OCI-LY3 (cell line): ENCODE data around the gene NCF4.

Experiments
- EZH2phosphoT487 ChIP-seq: fragments of 200-600 bp; shearing (Covaris generic); IDR thresholded peaks from 2 replicates; pipeline ENCODE4 v1.6.1; 2018; ENCODE audit warnings: antibody characterized with exemption, mixed run types, low read depth
- TF ChIP-seq, protein P1 (sequence below): fragments of 200-600, 300-600 bp; sonication (generic); IDR thresholded peaks from 2 replicates; pipeline ENCODE4 v1.5.1; 2014; ENCODE audit warnings: antibody characterized with exemption, low read length, low read depth

DNA sequence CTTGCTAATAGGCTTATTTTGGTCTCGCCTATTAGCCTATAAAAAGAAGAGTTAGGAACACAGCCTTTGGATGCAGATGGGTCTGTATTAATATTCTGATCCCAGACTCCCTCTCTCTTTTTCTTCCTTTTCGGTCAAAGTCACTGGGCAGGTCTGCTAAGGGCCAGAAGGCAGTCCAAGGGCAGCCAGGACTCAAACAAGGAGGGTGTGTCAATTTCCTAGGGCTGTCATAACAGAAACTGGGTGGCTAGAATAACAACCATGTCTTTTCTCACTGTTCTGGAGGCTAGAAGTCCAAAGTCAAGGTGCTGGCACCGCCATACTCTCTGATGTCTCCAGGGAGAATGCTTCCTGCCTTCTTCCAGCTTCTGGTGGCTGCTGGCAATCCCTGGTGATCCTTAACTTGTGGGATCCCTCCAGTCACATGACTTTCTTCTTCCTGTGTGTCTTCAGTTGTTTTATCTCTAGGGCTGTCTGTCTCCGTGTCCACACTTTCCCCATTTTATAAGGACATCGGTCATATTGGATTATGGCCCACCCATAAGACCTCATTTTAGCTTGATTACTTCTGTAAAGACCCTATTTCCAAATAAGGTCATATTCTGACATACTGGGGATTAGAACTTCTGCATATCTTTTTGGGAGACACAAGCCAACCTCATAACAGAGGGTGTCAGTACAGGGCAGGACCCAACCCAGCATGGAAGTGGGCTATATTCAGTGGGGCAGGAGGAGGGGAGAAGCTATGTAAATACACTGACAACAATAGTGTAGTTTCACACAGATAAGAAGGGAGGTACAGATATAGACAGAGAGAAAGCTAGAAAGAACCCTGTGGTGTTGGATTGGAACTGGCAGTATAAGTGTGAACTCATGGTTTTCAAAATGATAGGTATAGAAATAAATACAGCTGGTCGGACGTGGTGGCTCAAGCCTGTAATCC, 46.7 kb downstream of the NCF4 start:
- TF ChIP-seq, protein P1, sequence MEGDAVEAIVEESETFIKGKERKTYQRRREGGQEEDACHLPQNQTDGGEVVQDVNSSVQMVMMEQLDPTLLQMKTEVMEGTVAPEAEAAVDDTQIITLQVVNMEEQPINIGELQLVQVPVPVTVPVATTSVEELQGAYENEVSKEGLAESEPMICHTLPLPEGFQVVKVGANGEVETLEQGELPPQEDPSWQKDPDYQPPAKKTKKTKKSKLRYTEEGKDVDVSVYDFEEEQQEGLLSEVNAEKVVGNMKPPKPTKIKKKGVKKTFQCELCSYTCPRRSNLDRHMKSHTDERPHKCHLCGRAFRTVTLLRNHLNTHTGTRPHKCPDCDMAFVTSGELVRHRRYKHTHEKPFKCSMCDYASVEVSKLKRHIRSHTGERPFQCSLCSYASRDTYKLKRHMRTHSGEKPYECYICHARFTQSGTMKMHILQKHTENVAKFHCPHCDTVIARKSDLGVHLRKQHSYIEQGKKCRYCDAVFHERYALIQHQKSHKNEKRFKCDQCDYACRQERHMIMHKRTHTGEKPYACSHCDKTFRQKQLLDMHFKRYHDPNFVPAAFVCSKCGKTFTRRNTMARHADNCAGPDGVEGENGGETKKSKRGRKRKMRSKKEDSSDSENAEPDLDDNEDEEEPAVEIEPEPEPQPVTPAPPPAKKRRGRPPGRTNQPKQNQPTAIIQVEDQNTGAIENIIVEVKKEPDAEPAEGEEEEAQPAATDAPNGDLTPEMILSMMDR: no peak
- no peak for TF ChIP-seq EZH2phosphoT487
